ENCODE data around the gene BMP8B.
"Not testable (repeated sequence)": the region's sequence is repeated elsewhere in the genome, so short reads cannot be mapped to it uniquely, and the experiment has no call there.

BMP8B gene

GRCh38 chr1:39833121-39833520 is 44.5 kb upstream of the BMP8B start:
- no peak for TF ChIP-seq POLR2A (IDR thresholded peaks at IDR 0.05; ENCODE audit: extremely low read depth, insufficient read length)
- DNase-seq (ENCODE audit: low read depth), result no peak
- H3K4me3 ChIP-seq (ENCODE audit: low read depth, low read length), result no peak overlapping the region

- no peak for DNase-seq (ENCODE audit: low read depth)
- no peak for TF ChIP-seq MYC (IDR thresholded peaks at IDR 0.05; ENCODE audit: low read depth, low read length)
- TF ChIP-seq CTCF (IDR thresholded peaks at IDR 0.05; ENCODE audit: low read depth, low read length), result no peak
- TF ChIP-seq MAX (IDR thresholded peaks at IDR 0.05; ENCODE audit: low read depth, low read length), result no peak
- TF ChIP-seq POLR2A (IDR thresholded peaks at IDR 0.05; ENCODE audit: extremely low read depth, insufficient read length), result no peak
- H3K4me3 ChIP-seq (ENCODE audit: low read depth, low read length), result no peak overlapping the region
Measured at GRCh38 chr1:39832294-39832693, 43.6 kb upstream of the BMP8B start.

GRCh38 chr1:39829791-39830533 is 41.3 kb upstream of the BMP8B start:
- H3K4me3 ChIP-seq (ENCODE audit: low read depth, low read length), result no peak overlapping the region
- no peak for DNase-seq (ENCODE audit: low read depth)
- TF ChIP-seq MYC (IDR thresholded peaks at IDR 0.05; ENCODE audit: low read depth, low read length) (no peak), CTCF (IDR thresholded peaks at IDR 0.05; ENCODE audit: low read depth, low read length) (no peak), MAX (IDR thresholded peaks at IDR 0.05; ENCODE audit: low read depth, low read length) (no peak), POLR2A (IDR thresholded peaks at IDR 0.05; ENCODE audit: extremely low read depth, insufficient read length) (no peak)

- DNase-seq (ENCODE audit: low read depth), result no peak
- no peak for TF ChIP-seq POLR2A (IDR thresholded peaks at IDR 0.05; ENCODE audit: extremely low read depth, insufficient read length)
- no peak for TF ChIP-seq CTCF (IDR thresholded peaks at IDR 0.05; ENCODE audit: low read depth, low read length)
- no peak for TF ChIP-seq MAX (IDR thresholded peaks at IDR 0.05; ENCODE audit: low read depth, low read length)
- no peak for TF ChIP-seq MYC (IDR thresholded peaks at IDR 0.05; ENCODE audit: low read depth, low read length)
Measured at GRCh38 chr1:39828734-39829133, 40.1 kb upstream of the BMP8B start.

GRCh38 chr1:39828255-39828654 is 39.6 kb upstream of the BMP8B start:
- H3K4me3 ChIP-seq (ENCODE audit: low read depth, low read length); DNase-seq (ENCODE audit: low read depth): not testable (repeated sequence)

More at GRCh38 chr1:39828734-39829133, 40.1 kb upstream of the BMP8B start:
- no peak overlapping the region for H3K4me3 ChIP-seq (ENCODE audit: low read depth, low read length)

GRCh38 chr1:39827201-39827600 is 38.5 kb upstream of the BMP8B start:
- no peak overlapping the region for H3K4me3 ChIP-seq (ENCODE audit: low read depth, low read length)
- TF ChIP-seq CTCF (IDR thresholded peaks at IDR 0.05; ENCODE audit: low read depth, low read length) (no peak), MAX (IDR thresholded peaks at IDR 0.05; ENCODE audit: low read depth, low read length) (no peak)
- DNase-seq (ENCODE audit: low read depth), result no peak

GRCh38 chr1:39826583-39826982 is 37.9 kb upstream of the BMP8B start:
- no peak for TF ChIP-seq CTCF (IDR thresholded peaks at IDR 0.05; ENCODE audit: low read depth, low read length)

More at GRCh38 chr1:39826583-39826982, 37.9 kb upstream of the BMP8B start:
- no peak for DNase-seq (ENCODE audit: low read depth)
- H3K4me3 ChIP-seq (ENCODE audit: low read depth, low read length), result no peak overlapping the region
